HCT116 (cell line): ENCODE measurements around the gene UMODL1. TPM values are rescaled to one million over a fixed set of nuclear protein-coding genes. Genes with fewer than 3 reads are reported as not detected.

Experiments
- ATAC-seq: fragments of 200-7000 bp; cut with Tn5 transposase; 2 replicates; pipeline ENCODE4 v1.9.1; 2020; ENCODE audit warnings: mild to moderate bottlenecking, moderate library complexity
- BruUV-seq: library from RNA; stranded (reverse); fragments of 400-500 nt; replicated peaks from 2 replicates; lab custom pipeline; 2021; lab: Mats Ljungman, UMichigan
- CTCF ChIA-PET: fragments of 300-600 bp; sonication (Branson Sonifier 250); formaldehyde crosslinking; loops from one replicate; lab custom pipeline; 2021; ENCODE audit warnings: antibody characterized with exemption; lab: Charles Lee
- POLR2A ChIA-PET: fragments of 300-600, 350-600 bp; sonication (Branson Sonifier 250); formaldehyde crosslinking; loops from one replicate; lab custom pipeline; 2021; ENCODE audit warnings: antibody characterized with exemption; lab: Charles Lee
- RAD21 ChIA-PET, 2 experiments: fragments of 300-600 bp; sonication (Branson Sonifier 250); formaldehyde crosslinking; loops; one replicate each; lab custom pipeline; 2023; ENCODE audit warnings: low total read pairs in 2 of 2; ENCODE audit not compliant: uncharacterized antibody in 2 of 2, unreplicated experiment in 2 of 2, low non-redundant PET in 1 of 2; lab: Charles Lee
- DNase-seq: peaks from one replicate; pipeline ENCODE4 v3.0.0-alpha.2; 2010; ENCODE audit warnings: low read depth, low spot score
- H2AFZ ChIP-seq: fragments of 200-600 bp; shearing (Covaris generic), sonication (generic); 2 replicates; pipeline ENCODE4 v1.6.1; 2017; ENCODE audit warnings: low read depth, mixed run types, mixed read lengths, antibody characterized with exemption, low read length; ENCODE audit not compliant: poor library complexity, severe bottlenecking
- H3K27ac ChIP-seq: 2 replicates; pipeline ENCODE4 v1.5.1; 2012; ENCODE audit warnings: low read depth, low read length
- H3K27me3 ChIP-seq: fragments of 200-600 bp; sonication (generic); 2 replicates; pipeline ENCODE4 v1.6.1; 2016; ENCODE audit warnings: mixed run types, low read length, mixed read lengths; ENCODE audit not compliant: insufficient read depth
- H3K36me3 ChIP-seq, 2 experiments: fragments of 200-500 bp in 1 of 2; fragments of 200-600 bp in 1 of 2; sonication (Bioruptor generic) in 1 of 2; sonication (generic) in 1 of 2; 2 replicates each; pipeline versions ENCODE4 v1.5.1 to v1.6.1; 2014 to 2016; ENCODE audit warnings: low read length in 2 of 2, inconsistent platforms in 1 of 2, mixed read lengths in 1 of 2, mixed run types in 1 of 2; ENCODE audit not compliant: insufficient read depth in 2 of 2, control insufficient read depth in 1 of 2
- H3K4me1 ChIP-seq, 2 experiments: fragments of 200-600 bp in 1 of 2; sonication (generic) in 1 of 2; 2 replicates each; pipeline versions ENCODE4 v1.5.1 to v1.6.1; 2012 to 2017; ENCODE audit warnings: low read length in 2 of 2, inconsistent platforms in 1 of 2, mild to moderate bottlenecking in 1 of 2, mixed read lengths in 1 of 2, mixed run types in 1 of 2, moderate library complexity in 1 of 2; ENCODE audit not compliant: insufficient read depth in 2 of 2, control insufficient read depth in 1 of 2
- H3K4me2 ChIP-seq: fragments of 200-600 bp; sonication (generic); 2 replicates; pipeline ENCODE4 v1.6.1; 2017; ENCODE audit warnings: mixed run types, low read length, mixed read lengths
- H3K4me3 ChIP-seq, 2 experiments: fragments of 200-600 bp in 1 of 2; sonication (generic) in 1 of 2; replicated peaks in 1 of 2; 2 replicates each; pipeline ENCODE4 v1.5.1; 2011 to 2016; ENCODE audit warnings: low read length in 2 of 2, control low read depth in 1 of 2, low read depth in 1 of 2, mild to moderate bottlenecking in 1 of 2, mixed read lengths in 1 of 2, mixed run types in 1 of 2
- H3K79me2 ChIP-seq: fragments of 200-600 bp; sonication (generic); 2 replicates; pipeline ENCODE4 v1.6.1; 2017; ENCODE audit warnings: mild to moderate bottlenecking, mixed run types, low read length, moderate library complexity, mixed read lengths; ENCODE audit not compliant: insufficient read depth
- H3K9ac ChIP-seq: fragments of 200-600 bp; sonication (generic); 2 replicates; pipeline ENCODE4 v1.6.1; 2016; ENCODE audit warnings: low read length, mixed read lengths
- H3K9me2 ChIP-seq: fragments of 200-600 bp; sonication (generic), shearing (Covaris generic); 2 replicates; pipeline ENCODE4 v1.6.1; 2017; ENCODE audit warnings: mixed run types, mild to moderate bottlenecking, moderate library complexity; ENCODE audit not compliant: insufficient read depth
- H3K9me3 ChIP-seq, 2 experiments: fragments of 200-500 bp in 1 of 2; fragments of 200-600 bp in 1 of 2; sonication (Bioruptor generic) in 1 of 2; sonication (generic) in 1 of 2; 2 replicates each; pipeline ENCODE4 v1.6.1; 2014 to 2017; ENCODE audit warnings: low read length in 2 of 2, mixed read lengths in 2 of 2, inconsistent platforms in 1 of 2, low read depth in 1 of 2, mild to moderate bottlenecking in 1 of 2, mixed run types in 1 of 2, moderate library complexity in 1 of 2; ENCODE audit not compliant: control insufficient read depth in 1 of 2, insufficient read depth in 1 of 2
- H4K20me1 ChIP-seq: fragments of 200-600 bp; sonication (generic), shearing (Covaris generic); 2 replicates; pipeline ENCODE4 v1.6.1; 2017; ENCODE audit warnings: mixed run types, mild to moderate bottlenecking, moderate library complexity; ENCODE audit not compliant: insufficient read depth
- ATF3 ChIP-seq: IDR thresholded peaks from 2 replicates; pipeline ENCODE4 v1.6.1; 2012
- CBX3 ChIP-seq: IDR thresholded peaks from 2 replicates; pipeline ENCODE4 v1.6.1; 2012; ENCODE audit warnings: low read depth
- CEBPB ChIP-seq: IDR thresholded peaks from 2 replicates; pipeline ENCODE4 v1.6.1; 2012; ENCODE audit warnings: low read depth
- CTCF ChIP-seq, 3 experiments: fragments of 200-600 bp in 1 of 3; sonication (generic) in 1 of 3; IDR thresholded peaks in 2 of 3; conservative IDR thresholded peaks in 1 of 3; 2 replicates each; pipeline ENCODE4 v1.5.1; 2012 to 2017; ENCODE audit warnings: low read depth in 2 of 3, low read length in 2 of 3, antibody characterized with exemption in 1 of 3, borderline replicate concordance in 1 of 3, control low read depth in 1 of 3, mild to moderate bottlenecking in 1 of 3, mixed read lengths in 1 of 3, mixed run types in 1 of 3, moderate library complexity in 1 of 3; ENCODE audit not compliant: insufficient read depth in 1 of 3
- ELF1 ChIP-seq: IDR thresholded peaks from 2 replicates; pipeline ENCODE4 v1.6.1; 2012; ENCODE audit warnings: low read depth, borderline replicate concordance
- EZH2 ChIP-seq: fragments of 200-600 bp; sonication (generic); IDR thresholded peaks from 2 replicates; pipeline ENCODE4 v1.6.1; 2017; ENCODE audit warnings: antibody characterized with exemption, mixed run types
- EZH2phosphoT487 ChIP-seq: fragments of 200-600 bp; IDR thresholded peaks from 2 replicates; pipeline ENCODE4 v1.6.1; 2018; ENCODE audit warnings: antibody characterized with exemption, borderline replicate concordance
- FOSL1 ChIP-seq: IDR thresholded peaks from 2 replicates; pipeline ENCODE4 v1.6.1; 2012; ENCODE audit warnings: low read depth
- JUND ChIP-seq: IDR thresholded peaks from 2 replicates; pipeline ENCODE4 v1.6.1; 2012
- MAX ChIP-seq: IDR thresholded peaks from 2 replicates; pipeline ENCODE4 v1.6.1; 2012
- POLR2A ChIP-seq: IDR thresholded peaks from 2 replicates; pipeline ENCODE4 v1.7.0; 2011; ENCODE audit warnings: borderline replicate concordance; ENCODE audit not compliant: insufficient read depth, insufficient read length; ENCODE audit errors: extremely low read depth
- POLR2AphosphoS5 ChIP-seq: IDR thresholded peaks from 2 replicates; pipeline ENCODE4 v1.6.1; 2011; ENCODE audit warnings: mild to moderate bottlenecking, low read depth, low read length, moderate library complexity
- RAD21 ChIP-seq: IDR thresholded peaks from 2 replicates; pipeline ENCODE4 v1.6.1; 2012; ENCODE audit warnings: low read depth, mild to moderate bottlenecking
- SIN3A ChIP-seq: IDR thresholded peaks from 2 replicates; pipeline ENCODE4 v1.6.1; 2012; ENCODE audit warnings: low read depth
- SP1 ChIP-seq: IDR thresholded peaks from 2 replicates; pipeline ENCODE4 v1.6.1; 2012; ENCODE audit warnings: low read depth
- SRF ChIP-seq: IDR thresholded peaks from 2 replicates; pipeline ENCODE4 v1.6.1; 2012; ENCODE audit warnings: low read depth
- TCF7L2 ChIP-seq: IDR thresholded peaks from 2 replicates; pipeline ENCODE4 v1.7.0; 2011; ENCODE audit warnings: borderline replicate concordance, inconsistent platforms; ENCODE audit not compliant: insufficient read depth, insufficient read length; ENCODE audit errors: extremely low read depth
- YY1 ChIP-seq: IDR thresholded peaks from 2 replicates; pipeline ENCODE4 v1.6.1; 2011; ENCODE audit warnings: low read length, low read depth, moderate library complexity, mild to moderate bottlenecking; ENCODE audit not compliant: insufficient replicate concordance; ENCODE audit errors: extremely low read depth
- ZFX ChIP-seq: fragments of 450-650 bp; IDR thresholded peaks from 2 replicates; pipeline ENCODE4 v1.6.1; 2017
- ZNF274 ChIP-seq: fragments of 200-500 bp; sonication (Bioruptor generic); IDR thresholded peaks from 2 replicates; pipeline ENCODE4 v1.6.1; 2014; ENCODE audit warnings: mild to moderate bottlenecking, low read depth, low read length, inconsistent platforms
- intact Hi-C: fragments of 100-400 bp; cut with micrococcal nuclease; formaldehyde crosslinking; loops from 2 replicates; pipeline ENCODE4 v1.10.0; 2022
- total RNA-seq: library from RNA; stranded (reverse); gene quantifications from one replicate; pipeline ENCODE4 v1.2.1, GENCODE V29; 2021; ENCODE audit not compliant: unreplicated experiment

Gene UMODL1
- total RNA-seq, 1 experiment from 2014 or later = not detected

GRCh38 chr21:42088148-42088547, 17.0 kb downstream of the UMODL1 start:
- no peak for TF ChIP-seq ELF1
- no peak for TF ChIP-seq RAD21
- no peak for TF ChIP-seq MAX
- TF ChIP-seq ATF3 = no peak
- TF ChIP-seq FOSL1 = no peak
- no peak for TF ChIP-seq CBX3
- no peak for TF ChIP-seq ZNF274
- TF ChIP-seq SIN3A = no peak
- no peak for TF ChIP-seq EZH2
- TF ChIP-seq POLR2A = no peak
- CTCF ChIA-PET = no interaction called here
- H3K27me3 ChIP-seq = peaks cover 7% of the 10 kb centered on the region; the same call in 1 of the 2 replicates
- no peak overlapping the region for H3K4me2 ChIP-seq
- H3K36me3 ChIP-seq = no peaks in the 10 kb centered on the region
- H3K9me2 ChIP-seq = no peaks in the 10 kb centered on the region
- H3K9me3 ChIP-seq = no peaks in the 10 kb centered on the region
- intact Hi-C loops = no loop called here
- no peak overlapping the region for H3K4me3 ChIP-seq
- no peak overlapping the region for H2AFZ ChIP-seq
- H4K20me1 ChIP-seq = no peaks in the 10 kb centered on the region
- RAD21 ChIA-PET = no interaction called here
- BruUV-seq = no TSS peak
- ATAC-seq (no peak), DNase-seq (no peak)
- H3K27ac ChIP-seq = no peak overlapping the region
- H3K4me1 ChIP-seq = peaks cover 3 to 8% of the 10 kb centered on the region in 2 experiments; a peak in 3 of 4 replicates
- H3K9ac ChIP-seq = no peak overlapping the region
- POLR2A ChIA-PET = no interaction called here
- H3K79me2 ChIP-seq = no peaks in the 10 kb centered on the region

GRCh38 chr21:42088658-42089057, 17.5 kb downstream of the UMODL1 start:
- Histone ChIP-seq H3K4me1 (peaks cover 3 to 8% of the 10 kb centered on the region in 2 experiments; a peak in 3 of 4 replicates), H3K27ac (no peak overlapping the region), H3K36me3 (no peaks in the 10 kb centered on the region), H3K9ac (no peak overlapping the region), H3K9me3 (no peaks in the 10 kb centered on the region), H3K4me2 (no peak overlapping the region), H2AFZ (no peak overlapping the region), H4K20me1 (no peaks in the 10 kb centered on the region), H3K79me2 (no peaks in the 10 kb centered on the region), H3K4me3 (no peak overlapping the region), H3K27me3 (peaks cover 7% of the 10 kb centered on the region; the same call in 1 of the 2 replicates), H3K9me2 (no peaks in the 10 kb centered on the region)
- BruUV-seq = no TSS peak
- intact Hi-C loops = no loop called here
- TF ChIP-seq SIN3A (no peak), EZH2phosphoT487 (no peak), CEBPB (no peak), ATF3 (no peak), MAX (no peak), JUND (no peak), SRF (no peak), POLR2A (no peak), EZH2 (no peak), ZNF274 (no peak), RAD21 (no peak), TCF7L2 (no peak), CBX3 (no peak), POLR2AphosphoS5 (no peak), CTCF (IDR thresholded peaks at IDR 0.05 in 2 of 3, conservative IDR thresholded peaks at IDR 0.05 in 1 of 3; ENCODE audit: borderline replicate concordance in 1 of 3, insufficient read depth in 1 of 3, low read depth in 2 of 3, low read length in 2 of 3) (no peak), SP1 (no peak), ZFX (no peak), YY1 (no peak)
- CTCF ChIA-PET = no interaction called here
- DNase-seq (no peak), ATAC-seq (no peak)
- POLR2A ChIA-PET = no interaction called here
- RAD21 ChIA-PET = no interaction called here
